ENCODE results near the gene EFNA2.

EFNA2 gene

GRCh38 chr19:1249298-1249989 is 36.2 kb upstream of the EFNA2 start:
- DNase-seq = peak; percentile 93

GRCh38 chr19:1249990-1250436 is 35.7 kb upstream of the EFNA2 start:
- DNase-seq = no peak

- DNase-seq = peak; percentile 77
Measured at GRCh38 chr19:1250437-1251260, 35.0 kb upstream of the EFNA2 start.

GRCh38 chr19:1251330-1252220 is 34.1 kb upstream of the EFNA2 start:
- peak; percentile 25 for DNase-seq

- DNase-seq = no peak
Measured at GRCh38 chr19:1252221-1252820, 33.4 kb upstream of the EFNA2 start.

GRCh38 chr19:1252821-1253513 is 32.7 kb upstream of the EFNA2 start:
- DNase-seq = peak; percentile 51

GRCh38 chr19:1253514-1254080 is 32.1 kb upstream of the EFNA2 start:
- DNase-seq = no peak

GRCh38 chr19:1254081-1254527 is 31.6 kb upstream of the EFNA2 start:
- no peak for DNase-seq

- no peak for DNase-seq
Measured at GRCh38 chr19:1254530-1255185, 31.0 kb upstream of the EFNA2 start.

GRCh38 chr19:1255186-1256161 is 30.2 kb upstream of the EFNA2 start:
- DNase-seq = no peak

GRCh38 chr19:1256646-1257474 is 28.8 kb upstream of the EFNA2 start:
- DNase-seq = no peak

GRCh38 chr19:1257475-1258162 is 28.1 kb upstream of the EFNA2 start:
- no peak for DNase-seq

GRCh38 chr19:1258163-1258492 is 27.5 kb upstream of the EFNA2 start:
- no peak for DNase-seq

- DNase-seq = no peak
Measured at GRCh38 chr19:1258707-1259205, 26.9 kb upstream of the EFNA2 start.

- no peak for DNase-seq
Measured at GRCh38 chr19:1259206-1259875, 26.3 kb upstream of the EFNA2 start.

- DNase-seq = no peak
Measured at GRCh38 chr19:1259876-1260748, 25.6 kb upstream of the EFNA2 start.
